Kidney (tissue), 14 donors: ENCODE results near the gene ZDHHC3. TPM values are rescaled to one million over a fixed set of nuclear protein-coding genes. Genes with fewer than 3 reads are reported as not detected.

ENCODE experiments used
- DNase-seq, 5 donors: peaks; one replicate each; pipeline ENCODE4 v3.0.0-alpha.2; 2013 to 2020
- FAIRE-seq: peaks from 2 replicates; lab custom pipeline; 2012; peaks lifted over from hg19 to GRCh38; lab: Jason Lieb, UNC
- H3K27ac ChIP-seq, 2 donors: one replicate each; pipeline ENCODE4 v1.7.0; 2013; ENCODE audit warnings: low read depth in 2 of 2, low read length in 2 of 2, inconsistent platforms in 1 of 2
- H3K27me3 ChIP-seq: one replicate; pipeline ENCODE4 v1.7.1; 2013; ENCODE audit warnings: low read length, inconsistent platforms; ENCODE audit not compliant: control insufficient read depth, insufficient read depth
- H3K36me3 ChIP-seq, 3 donors: one replicate each; pipeline versions ENCODE4 v1.7.0 to v1.7.1; 2013; ENCODE audit warnings: low read length in 3 of 3, control low read depth in 1 of 3, inconsistent platforms in 1 of 3; ENCODE audit not compliant: insufficient read depth in 3 of 3, control insufficient read depth in 2 of 3
- H3K4me1 ChIP-seq, 3 donors: one replicate each; pipeline versions ENCODE4 v1.7.0 to v1.7.1; 2013; ENCODE audit warnings: low read length in 3 of 3, inconsistent platforms in 1 of 3, low read depth in 1 of 3; ENCODE audit not compliant: control insufficient read depth in 2 of 3, insufficient read depth in 2 of 3
- H3K4me3 ChIP-seq, 3 donors: one replicate each; pipeline versions ENCODE4 v1.7.0 to v1.8.1; 2013; ENCODE audit warnings: low read length in 3 of 3, control low read depth in 1 of 3, inconsistent platforms in 1 of 3
- H3K9ac ChIP-seq, 3 donors: one replicate each; pipeline versions ENCODE4 v1.7.0 to v1.7.1; 2013; ENCODE audit warnings: low read length in 3 of 3, control low read depth in 1 of 3, inconsistent platforms in 1 of 3
- H3K9me3 ChIP-seq, 3 donors: one replicate each; pipeline versions ENCODE4 v1.7.0 to v1.7.1; 2013; ENCODE audit warnings: low read length in 3 of 3, control low read depth in 1 of 3, inconsistent platforms in 1 of 3; ENCODE audit not compliant: control insufficient read depth in 2 of 3, insufficient read depth in 1 of 3
- intact Hi-C: fragments of 100-400 bp; cut with DNase I; formaldehyde crosslinking; loops from one replicate; pipeline ENCODE4 v1.11.1; 2022
- polyA plus RNA-seq: library from polyadenylated mRNA; stranded (reverse); fragments of 350-450 nt; fragmentation: Illumina TruSeq; extraction: RNeasy Lipid Tissue Mini Kit (QIAGEN cat#74804); gene quantifications from one replicate; pipeline ENCODE4 v1.2.3, GENCODE V29; 2014; ENCODE audit warnings: low read depth, low replicate concordance; ENCODE audit not compliant: insufficient read depth
- total RNA-seq: library from RNA; stranded (reverse); fragmentation: NEBNext Ultra II Directional; extraction: Animal tissue kit (Norgen Biotek cat#: 25700); gene quantifications from one replicate; pipeline ENCODE4 v1.2.1, GENCODE V29; 2021
- TF ChIP-seq, protein P1 (sequence below): IDR thresholded peaks from 3 replicates; pipeline ENCODE4 v1.5.1; 2012; ENCODE audit warnings: mild to moderate bottlenecking, moderate library complexity, borderline replicate concordance; ENCODE audit not compliant: insufficient read depth; ENCODE audit errors: extremely low read depth
- donor health status: control.
- donor health status: control.
- donor health status: control.
- donor health status: control.
- donor health status: control.
- donor health status: DM: yes; HTN: yes; CAD: no.
- donor health status: Normal renal cell carcinoma (clear cell type).

ZDHHC3 gene
- total and polyA plus RNA-seq, 2 donors from 2014 or later = 60.2 to 71.5 TPM

DNA sequence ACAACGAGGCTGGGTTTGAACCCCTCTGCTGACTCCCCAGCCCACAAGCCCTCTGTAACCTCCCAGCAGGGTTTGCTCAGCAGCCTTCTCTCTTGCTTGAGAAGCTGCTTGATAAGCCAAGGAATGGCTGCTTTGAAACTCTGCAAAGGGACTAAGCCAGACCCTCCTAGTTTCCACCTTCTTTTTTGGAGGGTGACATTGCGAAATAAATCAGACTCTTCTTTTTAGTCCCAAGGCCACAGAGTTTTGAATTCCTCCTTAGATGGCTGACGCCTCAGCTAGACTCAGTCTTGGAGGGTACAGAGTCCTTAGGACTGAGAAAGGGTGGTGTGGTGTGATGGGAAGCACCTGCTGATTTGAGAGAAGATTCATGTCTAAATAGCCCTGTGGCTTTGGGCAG, 100.4 kb downstream of the ZDHHC3 start:
- intact Hi-C loops = no loop called here
- Histone ChIP-seq H3K4me3 (no peak overlapping the region), H3K36me3 (no peaks in the 10 kb centered on the region), H3K9me3 (no peaks in the 10 kb centered on the region), H3K4me1 (no peaks in the 10 kb centered on the region), H3K27me3 (no peaks in the 10 kb centered on the region), H3K27ac (no peak overlapping the region), H3K9ac (no peak overlapping the region)
- TF ChIP-seq, protein P1, sequence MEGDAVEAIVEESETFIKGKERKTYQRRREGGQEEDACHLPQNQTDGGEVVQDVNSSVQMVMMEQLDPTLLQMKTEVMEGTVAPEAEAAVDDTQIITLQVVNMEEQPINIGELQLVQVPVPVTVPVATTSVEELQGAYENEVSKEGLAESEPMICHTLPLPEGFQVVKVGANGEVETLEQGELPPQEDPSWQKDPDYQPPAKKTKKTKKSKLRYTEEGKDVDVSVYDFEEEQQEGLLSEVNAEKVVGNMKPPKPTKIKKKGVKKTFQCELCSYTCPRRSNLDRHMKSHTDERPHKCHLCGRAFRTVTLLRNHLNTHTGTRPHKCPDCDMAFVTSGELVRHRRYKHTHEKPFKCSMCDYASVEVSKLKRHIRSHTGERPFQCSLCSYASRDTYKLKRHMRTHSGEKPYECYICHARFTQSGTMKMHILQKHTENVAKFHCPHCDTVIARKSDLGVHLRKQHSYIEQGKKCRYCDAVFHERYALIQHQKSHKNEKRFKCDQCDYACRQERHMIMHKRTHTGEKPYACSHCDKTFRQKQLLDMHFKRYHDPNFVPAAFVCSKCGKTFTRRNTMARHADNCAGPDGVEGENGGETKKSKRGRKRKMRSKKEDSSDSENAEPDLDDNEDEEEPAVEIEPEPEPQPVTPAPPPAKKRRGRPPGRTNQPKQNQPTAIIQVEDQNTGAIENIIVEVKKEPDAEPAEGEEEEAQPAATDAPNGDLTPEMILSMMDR = no peak
- DNase-seq (no peak), FAIRE-seq (no peak)

Other genes starting within 250 kb of the ZDHHC3 start
- gene ZNF501, start 246.5 kb downstream of the ZDHHC3 start, total RNA-seq = 4.2 TPM
- gene ZNF501, start 246.5 kb downstream of the ZDHHC3 start, polyA plus RNA-seq = 1.5 TPM
- 27.6 TPM for gene KIAA1143, start 214.6 kb downstream of the ZDHHC3 start, total RNA-seq
- 8.3 TPM for gene KIAA1143, start 214.6 kb downstream of the ZDHHC3 start, polyA plus RNA-seq
- gene KIF15, start 214.4 kb downstream of the ZDHHC3 start, total RNA-seq = 0.72 TPM
- 0.32 TPM for gene KIF15, start 214.4 kb downstream of the ZDHHC3 start, polyA plus RNA-seq
- 17.7 TPM for gene TMEM42, start 114.3 kb downstream of the ZDHHC3 start, total RNA-seq
- 33.6 TPM for gene TMEM42, start 114.3 kb downstream of the ZDHHC3 start, polyA plus RNA-seq
- gene TGM4, start 101.6 kb downstream of the ZDHHC3 start, total RNA-seq = not detected
- not detected for gene TGM4, start 101.6 kb downstream of the ZDHHC3 start, polyA plus RNA-seq
- 43.8 TPM for gene EXOSC7, start 70 bp upstream of the ZDHHC3 start, total RNA-seq
- gene EXOSC7, start 70 bp upstream of the ZDHHC3 start, polyA plus RNA-seq = 71.8 TPM
- 45.3 TPM for gene CLEC3B, start 50.1 kb upstream of the ZDHHC3 start, total RNA-seq
- gene CLEC3B, start 50.1 kb upstream of the ZDHHC3 start, polyA plus RNA-seq = 284 TPM
- 39.6 TPM for gene CDCP1, start 170.2 kb upstream of the ZDHHC3 start, total RNA-seq
- gene CDCP1, start 170.2 kb upstream of the ZDHHC3 start, polyA plus RNA-seq = 3.7 TPM